ENCODE measurements around the gene C1RL. TPM values are rescaled to one million over a fixed set of nuclear protein-coding genes. Genes with fewer than 3 reads are reported as not detected.
"Not testable (repeated sequence)": the region's sequence is repeated elsewhere in the genome, so short reads cannot be mapped to it uniquely, and the experiment has no call there.

C1RL gene
- polyA plus RNA-seq, 1 donor, result 10.5 TPM

DNA sequence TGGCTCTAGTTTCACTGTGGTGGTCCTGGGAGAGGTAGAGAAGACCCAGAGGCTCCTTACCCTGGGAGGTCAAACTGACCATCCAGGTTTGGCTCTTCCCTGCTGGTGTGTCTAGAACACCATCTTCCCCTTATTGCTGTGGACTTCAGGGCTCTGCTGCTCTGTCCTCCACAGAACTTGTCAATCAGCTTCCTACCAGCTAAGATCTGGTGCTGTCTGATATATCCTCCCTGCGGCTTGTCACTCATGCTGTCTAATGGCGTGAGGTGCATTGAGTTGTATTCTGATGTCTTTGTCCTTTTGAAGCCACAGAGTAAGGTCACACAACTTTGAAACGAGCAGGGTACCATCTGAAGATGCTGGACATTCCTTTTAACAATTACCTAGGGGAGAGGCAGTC is 7.2 kb upstream of the C1RL start:
- DNase-seq (ENCODE audit: low read depth), result no peak

DNA sequence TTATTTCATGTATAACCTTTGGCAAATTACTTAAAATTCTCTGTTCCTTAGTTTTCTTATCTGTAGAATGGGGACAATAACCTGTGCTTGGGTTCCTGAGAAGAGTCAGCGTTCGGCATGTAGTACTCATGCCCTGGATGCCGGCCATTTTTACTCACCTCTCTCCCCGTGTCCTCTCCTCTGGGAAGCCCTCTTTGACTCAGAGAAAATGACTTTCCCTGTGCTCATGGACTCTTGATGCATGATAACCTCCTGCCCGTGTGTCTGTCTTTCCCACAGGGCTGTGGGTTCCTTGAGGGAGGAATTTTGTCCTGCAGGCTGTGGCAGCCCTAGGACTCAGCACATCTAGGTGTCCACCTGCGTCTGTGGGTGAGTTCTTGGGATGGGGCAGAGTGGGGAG is 5.8 kb upstream of the C1RL start:
- no peak for DNase-seq (ENCODE audit: low read depth)

- DNase-seq (ENCODE audit: low read depth), result no peak
Measured at GRCh38 chr12:7114008-7114407, 5.0 kb upstream of the C1RL start.

GRCh38 chr12:7113389-7113871 is 4.4 kb upstream of the C1RL start:
- no peak for DNase-seq (ENCODE audit: low read depth)

GRCh38 chr12:7112041-7112440 is 3.0 kb upstream of the C1RL start:
- peak; percentile 51 for DNase-seq (ENCODE audit: low read depth)

DNA sequence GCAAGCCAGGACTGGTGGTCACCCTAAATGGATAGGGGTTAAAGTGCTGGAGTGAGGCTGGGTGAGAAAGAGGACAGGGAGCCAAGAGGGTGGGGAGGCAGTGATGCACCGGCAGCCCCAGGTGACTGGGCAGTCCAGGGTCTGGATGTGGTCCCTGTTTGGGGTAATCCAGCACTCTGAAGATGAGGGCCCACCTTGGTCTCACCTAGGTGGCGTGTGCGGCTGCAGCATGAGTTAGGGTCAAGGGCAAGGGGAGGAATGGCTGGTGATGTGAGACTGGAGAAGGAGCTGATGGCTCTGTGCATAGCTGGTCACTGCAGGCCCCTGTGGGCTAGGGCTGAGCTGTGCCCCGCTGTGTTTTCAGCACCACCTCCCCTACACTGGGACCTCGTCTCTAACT is 1.6 kb upstream of the C1RL start:
- no peak for DNase-seq (ENCODE audit: low read depth)

- no peak for DNase-seq (ENCODE audit: low read depth)
Measured at GRCh38 chr12:7109572-7109920, 532 bp upstream of the C1RL start.

GRCh38 chr12:7108003-7108795 is 815 bp downstream of the C1RL start:
- DNase-seq (ENCODE audit: low read depth), result no peak

GRCh38 chr12:7107636-7108002 is 1.4 kb downstream of the C1RL start:
- no peak for DNase-seq (ENCODE audit: low read depth)

DNA sequence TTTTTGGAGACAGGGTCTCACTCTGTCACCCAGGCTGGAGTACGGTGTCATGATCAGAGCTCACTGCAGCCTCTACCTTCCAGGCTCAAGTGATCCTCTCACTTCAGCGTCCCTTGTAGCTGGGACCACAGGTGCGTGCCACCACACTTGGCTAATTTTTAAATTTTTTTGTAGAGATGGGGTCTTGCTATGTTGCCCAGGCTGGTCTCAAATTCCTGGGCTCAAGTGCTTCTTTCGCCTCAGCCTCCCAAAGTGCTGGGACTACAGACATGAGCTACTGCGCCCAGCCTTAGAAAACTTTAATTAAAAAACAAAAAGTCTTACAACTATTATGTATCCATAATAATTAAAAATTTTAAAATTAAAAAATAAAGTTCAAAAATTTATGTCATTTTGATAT is 1.8 kb downstream of the C1RL start:
- DNase-seq (ENCODE audit: low read depth), result not testable (repeated sequence)

GRCh38 chr12:7106082-7106481 is 2.9 kb downstream of the C1RL start:
- DNase-seq (ENCODE audit: low read depth), result no peak

- no peak for DNase-seq (ENCODE audit: low read depth)
Measured at GRCh38 chr12:7103837-7104584, 5.0 kb downstream of the C1RL start.

- DNase-seq (ENCODE audit: low read depth), result no peak
Measured at GRCh38 chr12:7102582-7102981, 6.4 kb downstream of the C1RL start.

DNA sequence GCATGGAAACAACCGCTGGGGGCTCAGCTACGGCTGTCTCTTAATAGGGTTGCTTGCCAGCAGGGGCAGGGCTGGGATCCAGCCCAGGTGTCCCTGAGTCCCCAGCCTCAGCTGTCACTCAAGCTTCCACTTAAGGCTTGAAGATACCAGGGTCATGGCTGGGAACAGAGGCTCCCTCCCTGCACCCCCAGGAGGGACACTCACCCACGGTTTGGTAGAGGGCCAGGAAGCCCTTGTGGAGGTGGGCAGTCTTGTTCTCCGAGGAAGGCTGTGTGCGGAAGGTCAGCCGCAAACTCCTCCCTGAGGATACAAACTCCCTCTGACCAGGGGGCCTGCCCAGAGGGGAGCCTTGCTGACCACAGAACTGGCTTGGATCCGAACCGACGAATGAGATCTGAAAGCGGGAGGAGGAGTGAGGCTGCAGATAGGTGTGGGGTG is 7.3 kb downstream of the C1RL start:
- DNase-seq (ENCODE audit: low read depth), result no peak

DNA sequence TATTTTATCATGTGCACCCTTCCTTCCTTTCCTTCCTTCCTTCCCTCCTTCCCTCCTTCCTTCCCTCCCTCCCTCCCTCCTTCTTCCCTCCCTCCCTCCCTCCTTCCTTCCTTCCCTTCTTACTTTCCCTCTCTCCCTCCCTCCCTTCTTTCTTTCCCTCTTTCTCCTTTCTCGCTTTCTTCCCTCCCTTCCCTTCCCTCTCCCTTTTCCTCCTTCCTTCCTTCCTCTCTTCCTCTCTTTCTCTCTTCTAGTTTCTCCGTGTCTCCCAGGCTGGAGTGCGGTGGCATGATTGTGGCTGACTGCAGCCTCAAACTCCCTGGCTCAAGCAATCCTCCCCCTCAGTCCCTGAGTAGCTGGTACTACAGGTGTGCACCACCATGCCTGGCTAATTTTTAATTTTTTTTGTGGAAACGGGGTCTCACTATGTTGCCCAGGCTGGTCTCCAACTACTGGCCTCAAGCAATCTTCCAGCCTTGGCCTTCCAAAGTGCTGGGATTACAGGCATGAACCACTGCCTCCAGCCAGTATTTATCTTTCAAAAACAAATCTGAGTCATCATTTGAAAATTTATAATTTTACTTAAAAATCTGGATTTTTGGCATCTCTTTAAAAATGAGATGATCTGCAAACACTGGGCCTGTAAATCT is 7.8 kb downstream of the C1RL start:
- no peak for DNase-seq (ENCODE audit: low read depth)

DNA sequence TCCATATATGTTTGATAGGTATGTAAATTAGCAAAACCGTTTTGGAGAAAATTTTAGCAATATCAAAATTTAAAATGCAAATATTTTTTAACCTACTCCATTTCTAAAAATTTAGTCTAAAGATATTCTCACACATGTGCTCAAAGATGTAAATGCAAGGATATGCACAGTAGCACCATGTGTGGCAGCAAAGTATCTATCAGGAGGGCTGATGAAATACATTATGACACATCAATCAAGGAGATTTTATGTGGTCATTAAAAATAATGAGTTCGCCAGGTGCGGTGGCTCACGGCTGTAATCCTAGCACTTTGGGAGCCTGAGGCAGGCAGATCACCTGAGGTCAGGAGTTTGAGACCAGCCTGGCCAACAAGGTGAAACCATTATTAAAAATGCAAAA is 8.8 kb downstream of the C1RL start:
- DNase-seq (ENCODE audit: low read depth), result no peak

GRCh38 chr12:7099290-7099996 is 9.6 kb downstream of the C1RL start:
- DNase-seq (ENCODE audit: low read depth), result no peak

DNA sequence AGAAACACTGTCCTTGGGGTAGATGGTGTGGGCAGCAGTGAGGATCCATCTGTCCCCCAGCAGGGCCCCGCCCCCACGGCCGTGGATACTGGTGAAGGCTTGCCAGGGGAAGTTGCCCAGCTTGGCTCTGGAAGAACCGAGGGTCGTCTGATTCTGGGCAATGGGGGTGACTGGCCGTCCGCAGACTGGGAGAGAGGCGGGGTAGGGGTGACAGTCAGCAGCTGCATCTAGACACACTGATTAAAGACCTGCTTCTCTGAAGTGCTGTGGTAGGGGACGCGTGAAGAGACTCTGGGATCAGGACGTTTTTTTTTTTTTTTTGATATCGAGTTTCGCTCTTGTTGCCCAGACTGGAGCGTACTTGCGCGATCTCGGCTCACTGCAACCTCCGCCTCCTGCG is 12.0 kb downstream of the C1RL start:
- no peak for DNase-seq (ENCODE audit: low read depth)

- DNase-seq (ENCODE audit: low read depth), result no peak
Measured at GRCh38 chr12:7096006-7096932, 12.7 kb downstream of the C1RL start.

DNA sequence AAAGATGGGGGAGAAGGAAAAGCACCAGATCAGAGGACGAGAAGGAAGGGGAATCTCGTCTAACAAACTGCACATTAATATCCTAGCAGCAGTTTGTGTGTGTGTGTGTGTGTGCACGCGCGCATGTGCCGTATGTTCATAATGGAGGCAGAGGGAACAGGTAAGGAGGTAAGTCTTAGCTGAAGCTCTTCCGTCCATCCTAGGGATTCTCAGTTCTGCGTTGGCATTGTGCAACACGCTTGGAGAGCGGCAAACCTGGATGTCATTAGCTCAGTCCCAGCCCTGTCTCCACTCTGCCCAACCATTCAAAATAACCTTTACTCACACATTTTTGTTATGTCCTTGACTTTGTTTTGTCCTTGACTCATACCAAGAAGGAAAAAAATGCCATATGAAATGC is 15.1 kb downstream of the C1RL start:
- no peak for DNase-seq (ENCODE audit: low read depth)

DNA sequence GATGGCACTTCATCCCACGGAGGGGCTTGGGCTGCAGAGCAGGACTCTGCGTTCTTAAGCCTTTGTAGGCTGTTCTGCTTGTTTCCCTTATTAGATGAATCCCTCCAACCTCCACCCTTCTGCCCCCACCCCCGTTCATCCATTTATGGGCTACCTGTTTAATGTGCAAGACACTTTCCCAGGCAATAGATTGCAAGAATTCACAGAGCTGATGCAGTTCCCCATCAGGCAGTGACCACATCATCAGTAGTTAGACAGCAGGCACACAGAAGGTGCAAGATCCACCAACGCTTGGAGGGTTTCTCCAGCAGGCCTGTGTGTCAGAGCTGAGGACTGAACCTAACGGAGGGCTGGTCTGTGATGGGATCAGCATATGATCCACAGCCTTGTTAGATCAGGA is 15.5 kb downstream of the C1RL start:
- DNase-seq (ENCODE audit: low read depth), result no peak

All from forelimb muscle (tissue), 1 donor.